ENCODE results near the gene IRF2BP1.
A peak's percentile ranks its signal among the peaks of the same experiment; 100 is the strongest.
"Not testable (repeated sequence)": the region's sequence is repeated elsewhere in the genome, so short reads cannot be mapped to it uniquely, and the experiment has no call there.

Gene IRF2BP1

DNA sequence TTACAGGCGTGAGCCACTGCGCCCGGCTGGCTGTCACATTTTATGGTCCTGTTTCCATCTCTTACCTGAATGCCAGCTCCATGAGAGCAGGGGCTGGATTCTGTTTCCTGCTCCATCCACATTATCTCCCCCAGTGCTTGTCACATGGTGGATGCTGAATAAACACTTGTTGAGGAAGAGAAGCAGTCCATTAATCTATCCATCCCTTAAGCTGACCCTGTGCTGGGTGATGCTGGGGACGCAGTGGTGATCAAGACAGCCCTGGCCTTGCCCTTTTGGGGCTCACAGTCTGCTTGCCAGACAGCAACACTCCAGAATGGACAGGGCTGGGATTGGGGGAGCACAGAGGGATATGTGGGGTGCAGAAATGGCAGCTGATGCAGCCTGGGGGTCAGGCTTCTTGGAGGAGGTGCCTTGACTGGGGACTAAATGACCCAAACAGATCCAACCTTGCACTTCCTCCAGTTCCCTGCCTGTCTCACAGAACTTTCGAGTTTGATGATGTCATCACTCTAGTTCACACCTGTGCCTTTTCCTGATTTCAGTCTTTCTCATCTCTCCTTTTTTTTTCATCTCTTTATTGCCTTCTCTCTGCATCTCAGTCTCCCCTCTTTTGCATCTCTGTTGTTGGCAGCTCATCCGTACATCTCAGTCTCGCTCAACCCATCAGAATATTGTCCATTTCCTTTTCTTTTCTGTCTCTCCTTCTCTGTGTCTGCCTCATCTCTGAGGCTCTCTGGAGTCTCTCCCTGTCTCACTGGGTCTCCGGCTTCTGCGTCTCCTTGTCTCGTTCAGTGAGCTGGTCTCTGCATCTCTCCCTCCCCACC is 4.6 kb downstream of the IRF2BP1 start:
- DNase-seq (ENCODE audit: low read depth), result no peak

GRCh38 chr19:45879971-45880370 is 6.0 kb downstream of the IRF2BP1 start:
- DNase-seq (ENCODE audit: low read depth), result no peak

GRCh38 chr19:45879055-45879454 is 6.9 kb downstream of the IRF2BP1 start:
- no peak for DNase-seq (ENCODE audit: low read depth)

DNA sequence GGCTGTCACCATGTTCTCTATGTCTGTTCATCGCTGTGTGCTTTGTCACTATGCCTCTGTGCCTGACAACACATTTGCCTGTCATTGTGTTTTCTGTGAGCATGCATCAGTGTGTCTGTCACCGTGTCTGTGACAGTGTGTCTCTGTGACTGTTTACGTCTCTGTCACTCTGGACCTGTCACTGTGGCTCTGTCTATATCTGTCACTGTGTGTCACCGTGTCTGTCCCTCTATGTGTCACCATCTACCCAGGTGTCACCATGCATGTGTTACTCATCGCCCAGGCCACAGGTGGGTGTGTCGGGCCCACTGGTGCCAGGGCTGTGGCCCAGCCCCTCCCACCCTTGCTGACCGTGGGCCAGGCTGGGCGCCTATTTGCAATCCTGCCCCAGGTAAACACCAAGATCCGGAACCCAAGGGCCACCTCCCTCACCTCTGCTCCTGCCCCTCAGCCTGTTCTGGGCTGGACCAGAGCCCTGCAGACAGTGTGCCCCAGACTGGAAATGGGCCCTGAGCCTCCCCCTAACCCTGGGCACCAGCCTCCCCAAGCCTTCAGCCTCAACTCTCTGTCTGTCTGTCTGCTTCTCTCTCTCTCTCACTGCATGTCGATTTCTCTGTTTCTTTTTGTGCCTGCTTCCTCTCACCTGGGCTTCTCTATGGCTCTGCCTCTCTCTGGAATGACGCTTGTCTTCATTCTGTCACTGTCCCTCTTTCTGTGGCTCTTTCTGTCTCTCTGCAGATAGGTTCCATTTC is 7.7 kb downstream of the IRF2BP1 start:
- DNase-seq (ENCODE audit: low read depth), result no peak

- DNase-seq (ENCODE audit: low read depth), result no peak
Observed at GRCh38 chr19:45876411-45877197, 9.3 kb downstream of the IRF2BP1 start.

DNA sequence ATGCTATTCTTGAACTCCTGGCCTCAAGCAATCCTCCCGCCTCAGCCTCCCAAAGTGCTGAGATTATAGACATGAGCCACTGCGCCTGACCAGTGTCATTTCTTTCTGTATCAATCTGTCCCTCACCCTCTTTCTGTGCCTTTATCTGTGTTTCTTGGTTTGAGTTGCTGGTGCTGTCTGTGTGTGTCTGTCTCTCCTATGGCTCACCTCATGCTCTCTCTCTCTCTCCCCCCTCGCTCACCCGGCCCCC is 9.9 kb downstream of the IRF2BP1 start:
- no peak for DNase-seq (ENCODE audit: low read depth)

GRCh38 chr19:45874620-45874966 is 11.3 kb downstream of the IRF2BP1 start:
- DNase-seq (ENCODE audit: low read depth), result no peak

GRCh38 chr19:45873219-45873772 is 12.6 kb downstream of the IRF2BP1 start:
- no peak for DNase-seq (ENCODE audit: low read depth)

DNA sequence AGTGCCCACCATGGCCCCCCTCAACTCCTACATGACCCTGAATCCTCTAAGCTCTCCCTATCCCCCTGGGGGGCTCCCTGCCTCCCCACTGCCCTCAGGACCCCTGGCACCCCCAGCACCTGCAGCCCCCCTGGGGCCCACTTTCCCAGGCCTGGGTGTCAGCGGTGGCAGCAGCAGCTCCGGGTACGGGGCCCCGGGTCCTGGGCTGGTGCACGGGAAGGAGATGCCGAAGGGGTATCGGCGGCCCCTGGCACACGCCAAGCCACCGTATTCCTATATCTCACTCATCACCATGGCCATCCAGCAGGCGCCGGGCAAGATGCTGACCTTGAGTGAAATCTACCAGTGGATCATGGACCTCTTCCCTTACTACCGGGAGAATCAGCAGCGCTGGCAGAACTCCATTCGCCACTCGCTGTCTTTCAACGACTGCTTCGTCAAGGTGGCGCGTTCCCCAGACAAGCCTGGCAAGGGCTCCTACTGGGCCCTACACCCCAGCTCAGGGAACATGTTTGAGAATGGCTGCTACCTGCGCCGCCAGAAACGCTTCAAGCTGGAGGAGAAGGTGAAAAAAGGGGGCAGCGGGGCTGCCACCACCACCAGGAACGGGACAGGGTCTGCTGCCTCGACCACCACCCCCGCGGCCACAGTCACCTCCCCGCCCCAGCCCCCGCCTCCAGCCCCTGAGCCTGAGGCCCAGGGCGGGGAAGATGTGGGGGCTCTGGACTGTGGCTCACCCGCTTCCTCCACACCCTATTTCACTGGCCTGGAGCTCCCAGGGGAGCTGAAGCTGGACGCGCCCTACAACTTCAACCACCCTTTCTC is 13.6 kb downstream of the IRF2BP1 start:
- DNase-seq (ENCODE audit: low read depth), result no peak

DNA sequence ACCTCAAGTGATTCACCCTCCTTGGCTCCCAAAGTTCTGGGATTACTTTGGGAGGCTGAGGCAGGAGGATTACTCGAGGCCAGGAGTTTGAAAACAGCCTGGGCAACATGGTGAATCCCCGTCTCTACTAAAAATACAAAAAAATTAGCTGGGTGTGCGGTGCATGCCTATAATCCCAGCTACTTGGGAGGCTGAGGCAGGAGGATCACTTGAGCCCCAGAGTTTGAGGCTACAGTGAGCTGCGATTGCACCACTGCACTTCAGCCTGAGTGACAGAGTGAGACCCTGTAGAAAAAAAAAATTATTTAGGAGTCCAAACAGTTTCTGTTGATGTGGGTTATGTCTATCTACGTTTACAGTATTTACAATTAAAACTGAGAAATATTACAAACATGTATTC is 15.1 kb downstream of the IRF2BP1 start:
- no peak for DNase-seq (ENCODE audit: low read depth)

DNA sequence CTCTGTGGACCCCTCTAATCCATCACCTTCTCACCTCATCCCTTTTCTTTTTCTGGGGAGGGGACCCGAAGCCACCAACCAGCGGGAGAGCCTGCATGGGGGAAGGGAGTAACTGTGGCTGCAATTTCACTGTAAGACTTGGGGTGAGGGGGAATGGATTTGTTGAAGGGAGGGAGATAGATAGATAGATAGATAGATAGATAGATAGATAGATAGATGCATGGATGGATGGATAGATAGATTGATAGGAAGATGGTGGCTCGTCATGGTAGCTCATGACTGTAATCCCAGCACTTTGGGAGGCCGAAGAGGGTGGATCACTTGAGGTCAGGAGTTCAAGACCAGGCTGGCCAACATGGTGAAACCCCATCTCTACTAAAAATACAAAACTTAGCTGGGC is 18.7 kb downstream of the IRF2BP1 start:
- not testable (repeated sequence) for DNase-seq (ENCODE audit: low read depth)

- DNase-seq (ENCODE audit: low read depth), result no peak
Observed at GRCh38 chr19:45866400-45867176, 19.4 kb downstream of the IRF2BP1 start.

GRCh38 chr19:45865269-45865948 is 20.5 kb downstream of the IRF2BP1 start:
- no peak for DNase-seq (ENCODE audit: low read depth)

- DNase-seq (ENCODE audit: low read depth), result no peak
Observed at GRCh38 chr19:45864629-45865082, 21.3 kb downstream of the IRF2BP1 start.

DNA sequence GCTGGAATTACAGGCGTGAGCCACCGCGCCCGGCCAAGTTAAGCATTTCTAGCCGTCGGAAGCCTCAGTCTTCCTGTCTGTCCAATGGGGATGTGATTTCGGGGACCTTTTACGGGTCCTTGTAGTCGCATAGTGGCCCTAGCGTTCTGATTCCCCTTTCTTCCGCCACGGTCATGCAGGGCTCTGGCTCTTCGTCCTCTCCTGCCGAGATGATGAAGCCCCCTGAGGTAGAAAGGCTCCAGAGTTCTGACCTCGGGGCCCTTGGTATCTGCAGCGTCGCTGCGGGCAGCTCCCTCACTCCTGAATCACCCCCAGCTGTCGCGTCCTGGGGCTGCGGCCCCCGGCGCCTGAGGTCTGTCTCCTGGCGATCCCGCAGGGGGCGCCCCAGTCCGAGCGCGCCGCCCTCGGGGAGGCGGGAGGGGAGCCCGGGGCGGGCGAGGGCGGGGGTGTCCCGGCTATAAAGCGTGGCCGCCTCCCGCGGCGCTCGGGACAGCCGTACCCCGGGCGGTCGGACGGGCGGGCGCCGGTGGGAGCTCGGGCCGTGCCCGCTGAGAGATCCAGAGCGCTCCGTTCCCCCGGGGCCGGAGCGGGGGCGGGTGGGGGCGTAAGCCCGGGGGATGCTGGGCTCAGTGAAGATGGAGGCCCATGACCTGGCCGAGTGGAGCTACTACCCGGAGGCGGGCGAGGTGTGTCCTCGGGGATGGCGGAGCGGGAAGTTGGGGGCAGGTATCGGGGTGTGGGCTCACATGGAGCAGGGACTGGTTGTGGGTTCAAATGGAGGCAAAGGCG is 21.9 kb downstream of the IRF2BP1 start, which contains the start of gene FOXA3:
TSS of gene FOXA3 (plus strand) at position 487 of the 789 bp plus-strand sequence. CDS start at position 618, 131 bp downstream.
- no peak for DNase-seq (ENCODE audit: low read depth)

- no peak for DNase-seq (ENCODE audit: low read depth)
Observed at GRCh38 chr19:45863335-45863839, 22.6 kb downstream of the IRF2BP1 start.

DNA sequence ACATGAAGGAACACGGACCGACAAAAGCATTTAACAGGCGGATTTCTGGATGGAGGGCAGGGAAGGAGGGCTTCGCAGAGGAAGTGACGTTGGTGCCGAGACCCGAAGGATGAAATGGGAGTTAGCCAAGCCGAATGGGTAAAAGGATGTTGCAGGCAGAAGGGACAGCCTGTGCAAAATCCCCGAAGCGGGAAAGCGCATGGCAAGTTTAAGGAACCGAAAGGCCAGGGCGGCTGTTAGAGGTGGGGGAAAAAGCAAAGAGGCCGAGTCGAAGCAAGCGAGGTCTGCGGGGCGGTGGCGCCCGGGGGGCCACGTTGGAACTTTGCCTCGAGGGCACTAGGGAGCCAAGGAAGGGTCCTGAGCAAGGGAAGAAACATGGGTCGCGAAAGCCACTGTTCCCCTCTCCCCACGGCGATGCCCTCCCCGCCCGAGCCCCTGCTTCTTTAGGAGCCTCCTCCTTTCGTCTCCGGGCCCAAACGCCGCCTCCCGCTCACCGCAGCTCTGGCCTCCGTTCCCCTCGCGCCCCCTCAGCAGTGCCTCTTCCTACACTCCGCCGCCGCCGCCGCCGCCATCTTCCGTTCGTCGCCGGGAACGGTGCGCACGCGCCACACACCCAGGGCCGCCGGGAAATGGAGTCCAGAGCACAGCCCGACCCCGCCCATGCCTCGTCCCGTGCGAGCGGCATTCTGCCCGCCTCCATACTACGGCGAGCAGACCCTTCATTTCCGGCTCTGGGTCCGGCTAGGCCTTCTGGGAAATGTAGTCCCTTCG is 23.2 kb downstream of the IRF2BP1 start, which contains the start of gene SYMPK:
TSS of gene SYMPK (minus strand) at position 584 of the 771 bp plus-strand sequence. CDS start 8,652 bp downstream, outside the sequence.
- DNase-seq (ENCODE audit: low read depth), result peak; percentile 99

DNA sequence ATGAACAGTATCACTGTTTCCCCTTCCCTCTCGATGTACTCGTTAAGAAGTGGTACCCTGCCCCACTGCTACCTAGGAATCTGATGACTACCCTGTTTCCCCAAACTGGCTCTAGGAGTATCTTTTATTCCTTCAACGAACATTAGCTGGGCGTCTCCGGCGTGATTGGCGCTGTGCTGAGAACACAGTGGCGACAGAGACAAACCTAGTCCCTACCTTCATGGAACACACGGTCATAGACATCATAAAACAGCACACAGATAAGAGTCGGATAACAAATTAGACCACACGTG is 23.7 kb downstream of the IRF2BP1 start:
- no peak for DNase-seq (ENCODE audit: low read depth)
